Coronary artery (tissue), 2 donors: ENCODE results near the gene MAML3.

Source experiments
- DNase-seq: peaks from one replicate; pipeline ENCODE4 v3.0.0-alpha.2; 2017; ENCODE audit warnings: low spot score
- H3K27ac ChIP-seq, 2 donors: fragments of 200-600 bp; sonication (generic); one replicate each; pipeline ENCODE4 v1.5.1; 2016 to 2019
- H3K4me3 ChIP-seq: fragments of 200-600 bp; sonication (generic); 2 replicates; pipeline ENCODE4 v1.5.1; 2016; ENCODE audit warnings: mild to moderate bottlenecking, moderate library complexity
- CTCF ChIP-seq: fragments of 200-600 bp; sonication (generic); IDR thresholded peaks from one replicate; pipeline ENCODE4 v1.5.1; 2019; ENCODE audit warnings: antibody characterized with exemption

MAML3 gene

GRCh38 chr4:139828966-139829664 lies 324.9 kb downstream of the MAML3 start:
- TF ChIP-seq CTCF = no peak
- H3K4me3 ChIP-seq = no peak overlapping the region
- no peak overlapping the region for H3K27ac ChIP-seq
- DNase-seq = no peak

DNA sequence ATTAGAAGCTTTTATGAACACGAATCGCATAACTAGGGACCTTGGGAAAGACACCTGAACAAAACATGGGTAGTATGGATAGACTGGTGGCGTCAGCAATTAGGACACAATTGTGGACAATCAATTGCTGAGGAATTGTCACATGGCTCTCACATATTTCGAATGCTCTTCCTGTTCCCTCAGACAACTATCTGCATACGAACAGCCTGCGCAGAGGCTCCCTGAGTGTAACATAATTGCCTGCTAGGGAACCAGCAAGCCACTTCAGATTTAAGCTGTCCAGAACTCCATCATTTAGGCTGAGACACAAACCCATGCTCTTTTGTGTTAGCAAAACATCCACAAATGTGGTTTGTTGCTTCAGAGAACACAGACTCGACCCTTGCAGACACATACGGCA lies 327.6 kb downstream of the MAML3 start:
- DNase-seq = no peak
- H3K27ac ChIP-seq = no peak overlapping the region
- no peak for TF ChIP-seq CTCF
- no peak overlapping the region for H3K4me3 ChIP-seq

- no peak overlapping the region for H3K27ac ChIP-seq
- no peak for DNase-seq
- H3K4me3 ChIP-seq = no peak overlapping the region
- no peak for TF ChIP-seq CTCF
These were observed 328.4 kb downstream of the MAML3 start for GRCh38 chr4:139825523-139826014.

DNA sequence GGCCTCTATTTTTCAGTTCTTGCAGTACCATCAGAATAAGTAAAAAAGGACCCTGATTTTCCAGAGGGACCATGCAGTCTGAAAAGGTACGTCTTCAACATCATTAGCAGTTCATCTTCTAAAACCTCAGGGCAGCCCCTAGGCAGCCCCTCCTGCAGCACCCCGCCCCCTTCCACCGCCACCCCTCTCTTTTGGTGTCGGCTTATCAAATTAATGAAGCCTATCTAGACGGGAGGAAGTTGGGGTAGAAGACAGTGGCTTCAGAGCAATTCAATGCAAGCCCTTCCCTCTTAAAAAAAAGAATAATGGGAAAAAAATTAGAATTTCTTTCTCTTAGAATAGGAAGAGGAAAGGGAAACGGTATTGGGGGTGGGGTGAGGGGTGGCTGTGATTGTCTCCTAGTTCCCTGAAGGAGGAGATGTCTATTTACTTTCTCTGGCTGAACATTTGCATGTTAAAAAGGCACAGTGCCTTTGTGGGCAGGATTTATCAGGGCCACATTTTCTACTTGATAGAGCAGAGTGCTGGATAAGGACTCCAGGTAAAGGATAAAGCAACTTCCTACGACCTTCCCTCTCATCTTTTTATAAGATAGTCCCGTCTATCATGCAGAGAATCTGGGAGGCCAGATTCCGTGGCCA lies 329.0 kb downstream of the MAML3 start:
- Histone ChIP-seq H3K27ac (no peak overlapping the region), H3K4me3 (no peak overlapping the region)
- TF ChIP-seq CTCF = no peak
- no peak for DNase-seq

- Histone ChIP-seq H3K4me3 (no peak overlapping the region), H3K27ac (no peak overlapping the region)
- no peak for DNase-seq
- no peak for TF ChIP-seq CTCF
These were observed 330.2 kb downstream of the MAML3 start for GRCh38 chr4:139823746-139824145.

DNA sequence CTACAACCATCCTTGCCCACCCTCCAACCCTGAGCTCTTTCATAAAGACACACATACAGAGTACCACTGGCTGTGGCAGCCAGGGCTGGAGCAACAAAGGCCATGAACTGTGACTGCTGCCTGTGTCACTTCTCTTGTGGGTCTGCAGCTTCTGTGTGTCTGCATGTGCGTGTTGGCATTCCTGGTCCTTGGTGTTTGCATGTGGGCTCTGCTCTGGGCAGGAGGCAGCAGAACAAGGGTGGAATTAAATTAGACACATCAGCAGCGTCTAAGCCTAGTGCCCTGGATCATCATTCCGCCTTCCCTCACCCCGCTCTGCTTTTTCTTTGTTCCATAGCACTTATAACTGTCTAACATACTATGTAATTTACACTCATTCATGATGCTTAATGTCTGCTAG lies 330.6 kb downstream of the MAML3 start:
- no peak overlapping the region for H3K4me3 ChIP-seq
- no peak for TF ChIP-seq CTCF
- no peak for DNase-seq
- no peak overlapping the region for H3K27ac ChIP-seq

GRCh38 chr4:139822391-139822790 lies 331.6 kb downstream of the MAML3 start:
- Histone ChIP-seq H3K27ac (no peak overlapping the region), H3K4me3 (no peak overlapping the region)
- no peak for DNase-seq
- no peak for TF ChIP-seq CTCF
